Esophagus (tissue), 2 donors: ENCODE measurements around the gene TTC27. TPM values are rescaled to one million over a fixed set of nuclear protein-coding genes. Genes with fewer than 3 reads are reported as not detected.

Source experiments
- H3K27ac ChIP-seq, 2 donors: one replicate each; pipeline ENCODE4 v1.5.1; 2013; ENCODE audit warnings: low read depth in 2 of 2, mild to moderate bottlenecking in 2 of 2, inconsistent platforms in 1 of 2, low read length in 1 of 2, moderate library complexity in 1 of 2
- H3K27me3 ChIP-seq, 2 donors: one replicate each; pipeline ENCODE4 v1.6.1; 2013; ENCODE audit warnings: low read length in 2 of 2, control low read depth in 1 of 2, mild to moderate bottlenecking in 1 of 2; ENCODE audit not compliant: insufficient read depth in 2 of 2, control insufficient read depth in 1 of 2
- H3K36me3 ChIP-seq, 2 donors: one replicate each; pipeline ENCODE4 v1.6.1; 2013; ENCODE audit warnings: low read length in 1 of 2; ENCODE audit not compliant: control insufficient read depth in 2 of 2, insufficient read depth in 2 of 2
- H3K4me1 ChIP-seq, 2 donors: one replicate each; pipeline ENCODE4 v1.6.1; 2013; ENCODE audit warnings: low read length in 1 of 2; ENCODE audit not compliant: control insufficient read depth in 2 of 2, insufficient read depth in 2 of 2
- H3K4me3 ChIP-seq, 2 donors: one replicate each; pipeline ENCODE4 v1.5.1; 2013; ENCODE audit warnings: low read length in 2 of 2, mild to moderate bottlenecking in 2 of 2, low read depth in 1 of 2, moderate library complexity in 1 of 2
- H3K9me3 ChIP-seq, 2 donors: one replicate each; pipeline ENCODE4 v1.6.1; 2013; ENCODE audit warnings: mild to moderate bottlenecking in 2 of 2, low read depth in 1 of 2, low read length in 1 of 2, moderate library complexity in 1 of 2; ENCODE audit not compliant: control insufficient read depth in 2 of 2, insufficient read depth in 1 of 2
- WGBS, 2 donors: extraction: QIAGEN DNeasy Blood & Tissue Kit; methylation state at CpG; one replicate each; pipeline ENCODE4 v1.1.7; 2013; 5-methylcytosine and 5-hydroxymethylcytosine counted together
- polyA plus RNA-seq, 2 donors: library from polyadenylated mRNA; stranded (reverse); fragments of 200-250 nt; gene quantifications; one replicate each; pipeline ENCODE4 v1.2.3, GENCODE V29; 2013
- donor health status: healthy with polysubstance abuse.
- donor health status: Bipolar disorder and iron deficiency.

The TTC27 gene
- polyA plus RNA-seq, 2 donors, result 3.7 to 9.8 TPM

DNA sequence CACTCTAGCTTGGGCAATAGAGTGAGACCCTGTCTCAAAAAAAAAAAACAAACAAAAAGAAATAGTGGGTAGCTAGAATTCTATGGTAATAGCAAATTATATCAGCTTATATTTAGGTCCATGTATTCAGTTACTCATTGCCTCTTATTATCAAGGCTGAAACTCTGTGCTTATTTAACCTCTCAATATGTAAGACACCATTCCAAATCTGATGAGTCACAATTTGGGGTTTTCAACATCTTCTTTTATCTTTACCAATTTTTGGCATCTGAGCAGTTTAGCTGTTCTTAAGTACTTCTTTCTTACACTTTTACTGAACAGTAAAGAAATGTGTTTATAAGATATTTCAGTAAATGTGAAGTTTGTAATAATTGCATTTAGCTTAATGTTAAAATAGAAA is 69.3 kb downstream of the TTC27 start:
- Histone ChIP-seq H3K36me3 (peaks cover 0 to 2% of the 10 kb centered on the region in 2 donors), H3K27ac (no peak overlapping the region), H3K27me3 (no peaks in the 10 kb centered on the region)

DNA sequence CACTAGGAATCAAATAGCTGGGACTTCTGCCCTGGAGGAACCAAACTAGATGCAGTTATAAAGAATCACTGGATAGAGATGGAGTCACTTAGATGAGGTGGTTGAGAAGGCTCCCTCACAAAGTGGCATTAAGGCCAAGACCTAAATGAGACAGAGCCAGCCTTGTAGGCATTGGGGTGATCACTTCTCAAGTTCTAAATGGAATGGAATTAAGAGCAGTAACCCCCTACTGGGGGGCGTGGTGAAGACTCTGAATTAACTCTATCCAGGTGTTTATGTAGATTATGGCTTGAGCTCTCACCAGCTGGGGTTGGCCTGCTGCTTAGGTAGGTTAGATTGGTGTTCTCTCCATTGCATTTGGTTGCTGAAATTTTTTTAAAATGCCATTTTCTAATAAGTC is 71.3 kb downstream of the TTC27 start:
- H3K27ac ChIP-seq, result no peak overlapping the region
- H3K4me1 ChIP-seq, result no peaks in the 10 kb centered on the region
- 95 to 100% methylated on average over 1 of the region's 1 CpG for WGBS, 2 donors
- H3K4me3 ChIP-seq, result no peak overlapping the region
- H3K9me3 ChIP-seq, result no peaks in the 10 kb centered on the region
- peaks cover 0 to 4% of the 10 kb centered on the region in 2 donors for H3K36me3 ChIP-seq
- no peaks in the 10 kb centered on the region for H3K27me3 ChIP-seq

More for the DNA sequence above, 69.3 kb downstream of the TTC27 start:
- Histone ChIP-seq H3K4me1 (no peaks in the 10 kb centered on the region), H3K4me3 (no peak overlapping the region), H3K9me3 (no peaks in the 10 kb centered on the region)

DNA sequence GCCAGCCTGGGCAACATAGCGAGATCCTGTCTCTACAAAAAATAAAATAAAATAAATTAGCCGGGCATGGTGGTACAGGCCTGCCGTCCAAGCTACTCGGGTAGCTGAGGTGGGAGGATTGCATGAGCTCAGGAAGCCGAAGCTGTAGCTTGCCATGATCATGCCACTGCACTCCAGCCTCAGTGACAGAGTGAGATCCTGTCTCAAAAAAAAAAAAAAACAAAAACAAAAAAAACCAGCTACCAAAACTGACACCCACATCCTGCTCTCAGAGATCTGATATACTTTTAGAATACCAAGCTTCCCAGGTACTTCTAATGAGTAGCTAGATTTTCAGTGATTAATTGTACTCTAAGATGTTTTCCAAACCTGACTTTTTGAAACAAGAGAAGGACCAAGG is 74.0 kb downstream of the TTC27 start:
- H3K27ac ChIP-seq, result no peak overlapping the region
- no peaks in the 10 kb centered on the region for H3K27me3 ChIP-seq
- H3K4me1 ChIP-seq, result no peaks in the 10 kb centered on the region
- peaks cover 2 to 4% of the 10 kb centered on the region in 2 donors for H3K36me3 ChIP-seq
- no peak overlapping the region for H3K4me3 ChIP-seq
- no peaks in the 10 kb centered on the region for H3K9me3 ChIP-seq
- WGBS, 2 donors, result 97% methylated on average over 5 of the region's 5 CpGs

DNA sequence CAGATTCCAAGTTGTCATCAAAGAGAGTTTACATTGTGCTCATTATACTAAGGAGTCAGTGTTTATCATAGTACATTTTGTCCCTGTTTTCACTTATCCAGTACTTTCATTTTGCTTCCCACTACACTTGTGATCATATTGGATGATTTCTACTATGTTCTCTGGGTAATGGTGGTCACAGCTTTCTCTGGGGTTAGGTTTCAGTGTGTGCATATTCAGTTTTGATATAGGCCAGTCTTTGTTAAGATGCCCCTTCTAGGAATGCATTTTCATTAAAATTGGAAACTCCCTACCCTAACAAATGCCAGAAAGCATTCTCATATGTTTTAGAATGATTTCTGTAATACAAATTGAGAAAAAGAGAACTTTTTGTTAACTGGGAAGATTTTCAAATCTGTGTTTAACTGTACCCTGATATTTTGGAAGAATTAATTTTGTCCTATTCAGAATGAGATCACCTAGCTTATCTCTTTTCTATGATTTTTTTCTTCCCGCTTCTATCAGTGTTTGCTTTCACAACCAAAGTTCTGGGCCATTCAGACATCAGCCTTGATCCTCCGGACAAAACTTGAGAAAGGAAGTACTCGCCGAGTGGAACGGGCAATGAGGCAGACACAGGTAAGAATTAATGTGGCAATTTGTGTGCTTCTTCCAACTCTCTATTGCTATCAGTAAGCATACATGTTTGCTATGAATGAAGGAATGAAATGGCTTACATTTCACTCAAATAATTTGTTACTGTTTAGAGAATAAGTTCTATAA is 74.6 kb downstream of the TTC27 start:
- H3K36me3 ChIP-seq, result peaks cover 2 to 4% of the 10 kb centered on the region in 2 donors
- 94 to 96% methylated on average over 5 of the region's 5 CpGs for WGBS, 2 donors
- H3K27ac ChIP-seq, result no peak overlapping the region
- H3K9me3 ChIP-seq, result no peaks in the 10 kb centered on the region
- H3K4me3 ChIP-seq, result no peak overlapping the region
- no peaks in the 10 kb centered on the region for H3K27me3 ChIP-seq
- no peaks in the 10 kb centered on the region for H3K4me1 ChIP-seq

DNA sequence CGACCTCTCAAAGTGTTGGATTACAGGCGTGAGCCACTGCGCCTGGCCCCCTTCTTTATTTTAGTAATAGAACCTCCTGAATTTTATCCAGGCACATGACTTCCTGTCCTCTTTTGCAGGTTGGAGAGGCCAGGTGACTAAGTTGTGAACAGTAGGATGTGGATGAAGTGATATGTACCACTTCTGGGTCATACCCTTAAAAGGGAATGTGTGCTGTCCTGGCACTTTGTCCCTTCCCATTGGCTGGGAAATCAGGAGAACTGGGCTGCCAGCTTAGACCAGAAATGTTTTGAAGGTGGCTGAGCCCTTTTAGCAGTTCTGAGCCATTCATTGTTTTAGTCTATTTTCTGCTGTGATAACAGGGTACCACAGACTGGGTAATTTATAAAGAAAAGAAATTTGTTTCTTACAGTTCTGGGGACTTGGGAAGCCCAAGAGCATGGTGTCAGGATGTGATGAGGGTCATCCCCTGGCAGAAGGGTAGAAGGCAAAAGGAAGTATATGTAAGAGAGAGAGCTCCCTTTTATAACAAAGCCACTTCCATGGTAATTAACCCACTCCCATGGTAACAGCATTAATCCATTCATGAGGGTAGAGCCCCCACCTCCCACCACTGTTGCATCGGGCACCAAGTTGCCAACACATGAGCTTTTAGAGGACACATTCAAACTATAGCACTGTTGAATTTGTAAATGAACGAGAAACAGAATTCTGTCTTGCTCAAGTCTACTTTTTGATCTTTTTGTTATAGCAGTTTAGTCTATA is 79.1 kb downstream of the TTC27 start:
- H3K4me3 ChIP-seq, result no peak overlapping the region
- H3K27ac ChIP-seq, result no peak overlapping the region
- H3K4me1 ChIP-seq, result no peaks in the 10 kb centered on the region
- H3K36me3 ChIP-seq, result peaks cover 2% of the 10 kb centered on the region in 2 donors
- H3K27me3 ChIP-seq, result no peaks in the 10 kb centered on the region
- H3K9me3 ChIP-seq, result no peaks in the 10 kb centered on the region
- whole genome bisulfite sequencing, 2 donors, result 94 to 95% methylated on average over 5 of the region's 5 CpGs

DNA sequence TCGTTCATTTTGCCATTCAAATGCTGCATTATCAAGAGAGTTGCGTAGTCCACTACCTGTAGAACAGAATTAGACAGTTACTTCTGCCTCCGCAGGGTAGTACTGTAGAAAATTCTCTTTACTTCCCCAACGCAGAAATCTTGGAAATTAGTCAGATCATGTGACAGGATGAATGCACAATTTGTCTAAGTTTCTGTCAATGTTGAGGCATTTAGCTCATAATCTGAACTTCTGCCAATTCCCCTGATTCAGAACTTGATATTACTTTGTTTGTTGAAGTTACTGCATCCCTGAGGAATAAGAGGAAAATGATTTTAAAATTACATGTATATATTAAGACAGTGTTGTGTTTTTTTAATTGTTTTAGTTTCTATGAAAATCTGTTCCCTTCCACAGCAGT is 83.4 kb downstream of the TTC27 start:
- Histone ChIP-seq H3K27ac (no peak overlapping the region), H3K4me3 (no peak overlapping the region), H3K36me3 (no peaks in the 10 kb centered on the region), H3K9me3 (no peaks in the 10 kb centered on the region), H3K27me3 (no peaks in the 10 kb centered on the region), H3K4me1 (no peaks in the 10 kb centered on the region)
- 31 to 50% methylated on average over 4 of the region's 4 CpGs for WGBS, 2 donors

DNA sequence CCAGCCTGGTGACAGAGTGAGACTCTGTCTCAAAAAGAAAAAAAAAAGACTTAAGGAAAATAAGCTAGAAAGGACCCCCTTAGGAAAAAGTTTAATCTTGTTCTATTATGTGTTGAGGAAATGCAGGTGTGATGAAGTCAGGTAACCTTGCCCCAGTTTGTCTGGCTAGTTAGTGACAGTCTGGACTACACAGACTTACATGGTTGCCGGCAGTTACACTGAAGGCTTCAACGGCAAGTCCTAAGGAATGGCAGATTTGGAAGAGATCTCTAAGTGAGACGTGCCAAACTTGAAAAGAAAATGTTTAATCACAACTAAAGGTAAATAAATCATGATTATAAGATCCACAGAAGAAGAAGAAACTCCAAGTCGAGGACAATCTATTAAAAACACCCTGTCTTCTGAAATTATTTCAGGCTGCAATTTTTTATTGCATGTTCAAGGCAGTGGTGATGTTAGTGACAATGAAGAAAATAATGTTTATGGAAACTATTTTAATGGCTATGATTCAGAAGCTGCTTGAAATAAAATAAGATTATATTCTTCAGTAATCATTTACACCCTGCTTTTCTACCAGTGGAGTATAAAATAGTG is 84.2 kb downstream of the TTC27 start:
- no peaks in the 10 kb centered on the region for H3K27me3 ChIP-seq
- H3K9me3 ChIP-seq, result no peaks in the 10 kb centered on the region
- H3K4me3 ChIP-seq, result no peak overlapping the region
- H3K27ac ChIP-seq, result no peak overlapping the region
- no peaks in the 10 kb centered on the region for H3K36me3 ChIP-seq
- WGBS, 2 donors, result 27 to 28% methylated on average over 4 of the region's 4 CpGs
- H3K4me1 ChIP-seq, result no peaks in the 10 kb centered on the region

DNA sequence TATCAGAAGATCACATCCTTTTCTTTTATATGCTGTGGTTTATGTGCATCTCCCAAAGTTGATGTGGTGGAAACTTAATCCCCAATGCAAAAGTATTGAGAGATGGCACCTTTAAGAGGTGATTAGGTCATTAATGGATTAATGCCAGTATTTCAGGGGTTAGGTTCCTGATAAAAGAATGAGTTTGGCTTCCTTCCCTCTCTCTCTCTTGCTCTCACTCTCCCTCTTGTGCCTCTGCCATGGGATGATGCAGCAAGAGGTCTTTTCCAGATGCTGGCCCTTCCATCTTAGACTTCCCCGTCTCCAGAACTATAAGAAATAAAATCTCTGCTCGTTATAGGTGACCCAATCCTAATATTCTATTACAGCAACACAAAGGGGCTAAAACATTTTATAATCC is 85.0 kb downstream of the TTC27 start:
- H3K36me3 ChIP-seq, result no peaks in the 10 kb centered on the region
- H3K4me3 ChIP-seq, result no peak overlapping the region
- H3K27ac ChIP-seq, result no peak overlapping the region
- no peaks in the 10 kb centered on the region for H3K4me1 ChIP-seq
- no peaks in the 10 kb centered on the region for H3K9me3 ChIP-seq
- WGBS, 2 donors, result 74 to 78% methylated on average over 2 of the region's 2 CpGs
- no peaks in the 10 kb centered on the region for H3K27me3 ChIP-seq

DNA sequence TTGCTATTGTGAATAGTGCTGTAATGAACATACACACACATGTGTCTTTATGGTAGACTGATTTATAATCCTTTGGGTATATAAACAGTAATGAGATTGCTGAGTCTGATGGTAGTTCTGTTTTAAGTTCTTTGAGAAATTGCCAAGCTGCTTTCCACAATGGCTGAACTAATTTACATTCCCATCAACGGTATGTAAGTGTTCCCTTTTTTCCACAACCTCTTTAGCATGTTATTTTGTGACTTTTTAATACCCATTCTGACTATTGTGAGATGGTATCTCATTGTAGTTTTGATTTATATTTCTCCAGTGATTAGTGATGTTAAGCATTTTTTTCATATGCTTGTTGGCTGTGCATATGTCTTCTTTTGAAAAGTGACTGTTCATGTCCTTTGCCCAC is 86.7 kb downstream of the TTC27 start:
- H3K4me1 ChIP-seq, result no peaks in the 10 kb centered on the region
- no peaks in the 10 kb centered on the region for H3K27me3 ChIP-seq
- no peak overlapping the region for H3K4me3 ChIP-seq
- H3K27ac ChIP-seq, result no peak overlapping the region
- 60 to 66% methylated on average over 1 of the region's 1 CpG for WGBS, 2 donors
- no peaks in the 10 kb centered on the region for H3K36me3 ChIP-seq
- no peaks in the 10 kb centered on the region for H3K9me3 ChIP-seq
